Erythroblast (primary cell): ENCODE results near the gene KDM7A.
A peak's percentile ranks its signal among the peaks of the same experiment; 100 is the strongest.
"Not testable (repeated sequence)": the region's sequence is repeated elsewhere in the genome, so short reads cannot be mapped to it uniquely, and the experiment has no call there.

Source experiments
- DNase-seq, 2 experiments: peaks; one replicate each; lab custom pipeline; 2025; lab: John Stamatoyannopoulos, UW
- GATA1 ChIP-seq: IDR thresholded peaks from 2 replicates; pipeline ENCODE4 v1.6.1; 2011; ENCODE audit warnings: low read depth, mild to moderate bottlenecking, control low read depth, low read length, moderate library complexity
- POLR2A ChIP-seq: IDR thresholded peaks from 2 replicates; pipeline ENCODE4 v1.6.1; 2011; ENCODE audit warnings: mild to moderate bottlenecking, low read length

Gene KDM7A

GRCh38 chr7:140126435-140127034 lies 50.2 kb downstream of the KDM7A start:
- no peak for DNase-seq
- TF ChIP-seq GATA1 (no peak), POLR2A (no peak)

GRCh38 chr7:140122965-140123364 lies 53.8 kb downstream of the KDM7A start:
- no peak for DNase-seq
- TF ChIP-seq GATA1 (no peak), POLR2A (no peak)

DNA sequence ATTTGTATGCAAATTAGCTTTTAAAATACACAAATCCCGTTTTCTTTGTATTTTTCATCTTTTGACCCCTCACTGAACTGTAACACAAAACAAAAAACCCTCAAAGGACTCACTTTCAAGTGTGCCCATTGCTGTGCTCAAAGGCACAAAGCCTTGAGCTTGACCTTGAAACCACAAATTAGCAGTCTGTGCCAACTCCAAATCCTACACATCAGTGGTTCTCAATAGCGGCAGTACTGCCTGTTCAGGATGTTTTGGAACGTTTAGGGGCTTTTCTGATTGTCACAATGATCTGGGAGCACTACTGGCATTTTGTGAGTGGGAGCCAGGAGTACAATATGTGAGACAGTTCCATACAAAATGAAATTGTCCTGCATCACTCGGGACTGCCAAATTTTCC lies 55.5 kb downstream of the KDM7A start:
- DNase-seq, result no peak
- no peak for TF ChIP-seq GATA1
- TF ChIP-seq POLR2A, result no peak

DNA sequence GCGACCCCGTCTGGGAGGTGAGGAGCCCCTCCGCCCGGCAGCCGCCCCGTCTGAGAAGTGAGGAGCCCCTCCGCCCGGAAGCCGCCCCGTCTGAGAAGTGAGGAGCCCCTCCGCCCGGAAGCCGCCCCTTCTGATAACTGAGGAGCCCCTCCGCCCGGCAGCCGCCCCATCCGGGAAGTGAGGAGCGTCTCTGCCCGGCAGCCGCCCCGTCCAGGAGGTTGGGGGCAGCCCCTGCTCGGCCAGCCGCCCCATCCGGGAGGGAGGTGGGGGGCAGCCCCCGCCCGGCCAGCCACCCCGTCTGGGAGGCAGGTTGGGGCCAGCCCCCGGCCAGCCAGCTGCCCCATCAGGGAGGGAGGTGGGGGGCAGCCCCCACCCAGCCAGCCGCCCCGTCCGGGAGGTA lies 62.0 kb downstream of the KDM7A start:
- DNase-seq, result not testable (repeated sequence)

GRCh38 chr7:140108777-140109176 lies 68.0 kb downstream of the KDM7A start:
- not testable (repeated sequence) for DNase-seq

GRCh38 chr7:140096459-140096858 lies 80.3 kb downstream of the KDM7A start:
- DNase-seq, result no peak
- no peak for TF ChIP-seq POLR2A
- no peak for TF ChIP-seq GATA1

- no peak for DNase-seq
- TF ChIP-seq GATA1 (no peak), POLR2A (no peak)
Observed at GRCh38 chr7:140093375-140093774, 83.4 kb downstream of the KDM7A start.

DNA sequence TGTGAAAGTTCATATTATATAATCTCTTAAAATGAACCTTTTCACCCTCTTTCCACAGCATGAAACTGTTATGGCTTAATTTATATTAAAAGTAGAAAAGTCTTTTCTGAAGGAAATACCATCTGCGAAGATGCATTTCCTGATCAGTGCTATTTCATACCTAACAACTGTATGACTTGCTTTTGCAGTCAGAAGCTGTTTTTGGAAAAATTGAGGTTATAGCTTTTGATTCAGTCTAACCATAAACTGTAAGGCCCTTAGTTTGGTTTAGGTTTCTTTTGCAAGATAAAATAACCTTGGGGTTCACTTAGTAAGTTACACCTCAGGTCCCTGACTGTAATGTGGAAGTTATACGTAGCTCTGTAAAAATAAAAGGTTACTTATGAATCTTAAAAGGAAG lies 91.3 kb downstream of the KDM7A start:
- DNase-seq, result no peak
- TF ChIP-seq GATA1 (no peak), POLR2A (no peak)

DNA sequence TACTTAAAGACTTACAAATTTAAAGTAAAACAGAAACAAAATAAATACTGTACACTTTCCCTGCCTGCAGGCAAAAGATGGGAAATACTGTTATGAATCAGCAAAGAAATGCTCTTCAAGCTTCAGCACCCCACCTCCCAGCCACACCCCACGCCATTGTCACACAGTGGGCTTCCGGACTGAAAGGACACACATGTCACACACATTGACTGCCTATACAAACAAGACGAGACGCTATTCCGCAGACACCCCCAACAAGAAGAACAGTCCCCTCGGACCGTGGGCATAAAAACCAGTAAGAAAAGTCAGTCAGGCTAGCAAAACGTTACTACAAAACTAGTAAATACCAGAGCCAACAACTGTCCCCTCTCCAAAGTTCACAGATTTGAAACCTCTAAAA lies 91.8 kb downstream of the KDM7A start:
- DNase-seq, result peak; percentile 8 to 11
- no peak for TF ChIP-seq GATA1
- no peak for TF ChIP-seq POLR2A

DNA sequence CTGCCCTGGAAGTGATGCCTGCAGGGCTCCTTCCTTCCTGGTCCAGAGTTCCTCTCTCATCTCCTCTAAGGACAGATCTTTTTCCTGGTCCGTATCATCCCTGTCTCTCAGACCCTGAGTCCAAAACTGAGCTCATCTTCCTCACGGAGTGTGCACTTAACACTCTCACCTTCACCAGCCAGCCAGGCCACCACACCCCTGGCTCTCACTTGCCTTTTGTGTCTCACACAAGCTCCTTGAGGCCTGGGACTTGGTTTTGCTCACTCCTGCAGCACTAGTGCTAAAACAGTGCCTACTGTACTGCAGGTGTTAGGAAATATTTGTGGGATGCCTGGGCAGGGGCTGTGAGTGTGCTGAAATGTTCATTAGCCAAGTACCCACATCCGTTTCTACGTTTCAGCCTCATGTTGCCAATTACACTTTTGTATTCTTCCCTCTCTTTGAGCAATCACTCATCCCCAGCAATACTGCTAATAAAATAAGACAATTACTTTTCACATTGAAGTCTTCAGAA lies 92.6 kb downstream of the KDM7A start:
- TF ChIP-seq POLR2A (no peak), GATA1 (no peak)
- DNase-seq, result no peak

DNA sequence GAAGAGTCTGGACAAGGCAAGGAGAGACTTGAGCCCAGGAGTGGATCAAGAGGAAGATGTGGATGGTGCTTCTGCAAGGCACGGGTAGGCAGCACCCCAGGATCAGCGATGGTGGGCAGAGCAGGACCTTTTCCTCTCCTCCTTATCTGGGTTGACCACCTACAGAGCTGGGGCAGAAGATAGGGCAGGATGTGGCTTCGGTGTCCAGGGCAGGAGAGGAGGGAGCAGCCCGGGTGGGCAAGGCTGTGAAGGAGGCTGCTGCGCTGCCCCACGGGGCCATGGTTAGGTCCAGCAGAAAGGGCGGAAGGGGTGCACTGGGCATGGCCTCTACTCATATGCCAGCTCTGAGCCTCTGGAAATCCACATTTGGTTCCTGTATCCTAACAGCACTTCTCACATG lies 94.0 kb downstream of the KDM7A start:
- peak; percentile 41 to 70 for DNase-seq
- TF ChIP-seq POLR2A (no peak), GATA1 (no peak)

- TF ChIP-seq POLR2A, result no peak
- no peak for TF ChIP-seq GATA1
- no peak for DNase-seq
Observed at GRCh38 chr7:140081774-140082425, 94.9 kb downstream of the KDM7A start.

DNA sequence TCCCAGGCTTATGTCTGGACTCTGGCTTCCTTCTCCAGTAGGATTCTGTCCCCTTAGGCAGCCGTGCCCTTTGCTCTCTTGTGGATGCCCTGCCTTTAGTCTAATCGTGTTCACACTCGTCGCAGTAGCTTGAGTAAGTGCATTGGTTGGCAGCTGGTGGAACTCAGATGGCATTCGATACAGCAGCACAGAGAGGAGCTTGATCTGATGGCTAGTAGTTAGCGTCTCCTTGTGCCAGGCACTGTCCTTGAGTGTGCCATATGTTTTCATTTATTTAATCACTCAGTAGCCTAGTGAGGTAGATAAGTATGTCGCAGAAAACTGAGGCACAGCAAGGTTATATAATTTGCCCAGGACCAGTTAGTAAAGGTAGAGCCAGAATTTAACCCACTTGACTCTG lies 95.9 kb downstream of the KDM7A start:
- TF ChIP-seq GATA1, result no peak
- no peak for TF ChIP-seq POLR2A

DNA sequence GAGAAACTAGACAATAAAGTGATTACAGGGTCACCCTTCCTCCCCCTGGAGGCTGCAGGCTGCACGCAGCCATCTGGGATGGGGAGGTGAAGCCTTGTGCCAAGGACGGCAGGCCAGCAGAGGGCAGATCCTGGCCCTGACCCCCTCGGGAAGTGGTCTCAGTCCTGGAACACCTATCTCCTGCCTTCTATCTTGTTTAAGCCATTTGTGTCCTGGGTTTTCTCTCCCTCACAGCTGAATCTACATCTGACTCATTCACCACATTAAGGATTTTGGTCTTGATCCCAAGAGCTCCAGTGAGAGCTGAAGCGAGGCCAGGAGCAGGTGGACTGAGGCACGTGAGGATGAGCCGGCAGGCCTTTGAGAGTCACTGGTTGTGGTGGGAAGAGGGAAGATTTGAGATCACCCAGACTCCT lies 97.7 kb downstream of the KDM7A start:
- no peak for TF ChIP-seq POLR2A
- TF ChIP-seq GATA1, result no peak
- DNase-seq, result peak; percentile 49 to 51

More for the DNA sequence above, 95.9 kb downstream of the KDM7A start:
- DNase-seq, result no peak

DNA sequence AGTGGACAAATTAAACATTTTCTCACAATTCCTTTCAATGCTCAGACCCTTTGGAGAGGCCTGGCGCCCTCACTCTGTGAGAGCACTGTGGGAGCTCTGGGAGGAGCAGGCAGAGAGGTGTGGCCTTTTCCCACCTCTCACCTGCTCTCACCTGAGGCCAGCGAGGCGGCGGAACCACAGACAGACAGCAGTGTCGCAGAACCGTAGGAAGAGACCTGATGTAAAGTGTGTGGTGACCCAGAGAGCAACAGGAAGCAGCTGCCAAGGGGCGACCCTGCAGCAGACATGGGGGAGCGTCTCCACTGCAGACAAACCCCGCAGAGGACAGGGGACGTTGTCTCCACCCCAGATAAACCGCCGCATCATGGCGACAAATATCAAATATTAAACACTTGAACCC lies 98.4 kb downstream of the KDM7A start:
- TF ChIP-seq GATA1, result no peak
- TF ChIP-seq POLR2A, result no peak

DNA sequence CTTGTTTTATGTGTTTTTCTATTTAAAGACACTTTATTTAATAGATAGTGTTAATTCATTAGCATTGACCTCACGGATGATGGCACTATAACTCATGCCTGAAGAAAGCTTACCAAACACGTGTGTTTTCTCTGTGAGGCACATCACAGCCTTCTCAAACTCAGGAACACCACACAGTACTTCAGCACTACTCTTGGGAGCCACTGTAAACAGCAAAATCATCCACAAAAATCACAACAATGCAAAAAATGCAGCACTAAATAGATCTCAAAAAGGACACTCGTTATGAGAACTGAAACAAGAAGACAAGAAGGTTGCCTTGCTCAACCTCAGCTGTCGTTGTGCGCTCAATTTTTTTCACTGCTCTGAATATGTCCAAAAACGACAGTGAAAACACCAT lies 102.0 kb downstream of the KDM7A start:
- no peak for DNase-seq
- TF ChIP-seq POLR2A (no peak), GATA1 (no peak)

More for the DNA sequence above, 98.4 kb downstream of the KDM7A start:
- no peak for DNase-seq

GRCh38 chr7:140070546-140070945 lies 106.2 kb downstream of the KDM7A start:
- no peak for DNase-seq
- TF ChIP-seq POLR2A (no peak), GATA1 (no peak)
